Limb (tissue), 2 donors: Measurements from ENCODE around the gene SLC29A2.
A peak's percentile ranks its signal among the peaks of the same experiment; 100 is the strongest.
"Not testable (repeated sequence)": the region's sequence is repeated elsewhere in the genome, so short reads cannot be mapped to it uniquely, and the experiment has no call there.

ENCODE experiments used
- DNase-seq, 2 donors: peaks; one replicate each; pipeline ENCODE4 v3.0.0-alpha.2; 2016; ENCODE audit errors: extremely low spot score in 2 of 2

SLC29A2 gene

GRCh38 chr11:66384316-66384715 lies 12.8 kb upstream of the SLC29A2 start:
- DNase-seq, result not testable (repeated sequence)

GRCh38 chr11:66380264-66380663 lies 8.7 kb upstream of the SLC29A2 start:
- not testable (repeated sequence) for DNase-seq

- not testable (repeated sequence) for DNase-seq
Observed at GRCh38 chr11:66373690-66374287, 2.2 kb upstream of the SLC29A2 start.

- DNase-seq, result no peak
Observed at GRCh38 chr11:66373265-66373664, 1.7 kb upstream of the SLC29A2 start.

- DNase-seq, result no peak
Observed at GRCh38 chr11:66369073-66369894, 2.3 kb downstream of the SLC29A2 start.

- DNase-seq, result no peak
Observed at GRCh38 chr11:66368484-66368883, 3.1 kb downstream of the SLC29A2 start.

- no peak for DNase-seq
Observed at GRCh38 chr11:66367561-66368312, 3.8 kb downstream of the SLC29A2 start.

- no peak for DNase-seq
Observed at GRCh38 chr11:66366844-66367477, 4.6 kb downstream of the SLC29A2 start.

- DNase-seq, result no peak
Observed at GRCh38 chr11:66365711-66366619, 5.6 kb downstream of the SLC29A2 start.

GRCh38 chr11:66365166-66365565 lies 6.4 kb downstream of the SLC29A2 start:
- DNase-seq, result no peak

GRCh38 chr11:66363805-66364535 lies 7.6 kb downstream of the SLC29A2 start:
- DNase-seq, result peak in 1 of 2 donors; percentile 57

- DNase-seq, result no peak
Observed at GRCh38 chr11:66363187-66363601, 8.4 kb downstream of the SLC29A2 start.

- no peak for DNase-seq
Observed at GRCh38 chr11:66362481-66363147, 8.9 kb downstream of the SLC29A2 start.

GRCh38 chr11:66361502-66361941 lies 10.0 kb downstream of the SLC29A2 start:
- DNase-seq, result no peak

- DNase-seq, result no peak
Observed at GRCh38 chr11:66360406-66361073, 11.0 kb downstream of the SLC29A2 start.

- no peak for DNase-seq
Observed at GRCh38 chr11:66359662-66360087, 11.9 kb downstream of the SLC29A2 start.

- not testable (repeated sequence) for DNase-seq
Observed at GRCh38 chr11:66350560-66351235, 20.9 kb downstream of the SLC29A2 start.

- no peak for DNase-seq
Observed at GRCh38 chr11:66349084-66349386, 22.5 kb downstream of the SLC29A2 start.
